A673 (cell line): ENCODE data around the gene CXXC1. TPM values are rescaled to one million over a fixed set of nuclear protein-coding genes. Genes with fewer than 3 reads are reported as not detected.

Experiments
- BruUV-seq: library from RNA; stranded (reverse); fragments of 400-500 nt; replicated peaks from 2 replicates; lab custom pipeline; 2021; lab: Mats Ljungman, UMichigan
- CTCF ChIA-PET: fragments of 300-600 bp; sonication (Branson Sonifier 250); formaldehyde crosslinking; loops from one replicate; lab custom pipeline; 2022; ENCODE audit warnings: antibody characterized with exemption; lab: Charles Lee
- POLR2A ChIA-PET: fragments of 300-600 bp; sonication (Branson Sonifier 250); formaldehyde crosslinking; loops from one replicate; lab custom pipeline; 2022; ENCODE audit warnings: antibody characterized with exemption; ENCODE audit not compliant: low non-redundant PET; lab: Charles Lee
- DNase-seq: peaks from one replicate; pipeline ENCODE4 v3.0.0-alpha.2; 2015; ENCODE audit warnings: low spot score
- H3K27ac ChIP-seq: fragments of 200-600 bp; sonication (generic); 2 replicates; pipeline ENCODE4 v1.5.1; 2016; ENCODE audit warnings: mixed run types, low read depth, mild to moderate bottlenecking, mixed read lengths, antibody characterized with exemption, low read length; ENCODE audit not compliant: poor library complexity, severe bottlenecking
- H3K27me3 ChIP-seq: fragments of 200-600 bp; sonication (generic); replicated peaks from 2 replicates; pipeline ENCODE4 v1.6.1; 2017; ENCODE audit warnings: mixed run types, low read depth, mild to moderate bottlenecking, mixed read lengths, antibody characterized with exemption, low read length; ENCODE audit not compliant: insufficient read depth, poor library complexity
- H3K36me3 ChIP-seq: fragments of 200-600 bp; sonication (generic); 2 replicates; pipeline ENCODE4 v1.6.1; 2016; ENCODE audit warnings: mixed run types, mild to moderate bottlenecking, mixed read lengths, antibody characterized with exemption, low read length; ENCODE audit not compliant: insufficient read depth, poor library complexity, severe bottlenecking
- H3K4me1 ChIP-seq: fragments of 200-600 bp; sonication (generic); 2 replicates; pipeline ENCODE4 v1.6.1; 2017; ENCODE audit warnings: mixed run types, mild to moderate bottlenecking, mixed read lengths, antibody characterized with exemption, low read length; ENCODE audit not compliant: insufficient read depth, poor library complexity, severe bottlenecking
- H3K4me3 ChIP-seq: fragments of 200-600 bp; sonication (generic); 2 replicates; pipeline ENCODE4 v1.5.1; 2016; ENCODE audit warnings: low read depth, mixed run types, mild to moderate bottlenecking, mixed read lengths, low read length; ENCODE audit not compliant: poor library complexity, severe bottlenecking
- H3K9me3 ChIP-seq: fragments of 200-600 bp; sonication (generic); 2 replicates; pipeline ENCODE4 v1.6.1; 2016; ENCODE audit warnings: mixed run types, low read depth, mild to moderate bottlenecking, mixed read lengths, antibody characterized with exemption, low read length; ENCODE audit not compliant: poor library complexity, severe bottlenecking
- EZH2 ChIP-seq: fragments of 200-600 bp; sonication (generic); IDR thresholded peaks from 2 replicates; pipeline ENCODE4 v1.6.1; 2017; ENCODE audit warnings: borderline replicate concordance, low read depth, mild to moderate bottlenecking, mixed read lengths, antibody characterized with exemption, low read length; ENCODE audit not compliant: poor library complexity, severe bottlenecking
- intact Hi-C: fragments of 100-400 bp; cut with micrococcal nuclease; formaldehyde crosslinking; loops from one replicate; pipeline ENCODE4 v1.10.0; 2022; ENCODE audit not compliant: unreplicated experiment
- total RNA-seq: library from RNA; stranded (reverse); gene quantifications from 2 replicates; pipeline ENCODE4 v1.2.3, GENCODE V29; 2021
- TF ChIP-seq, protein P1 (sequence below): fragments of 300-800, 200-600 bp; sonication (generic); conservative IDR thresholded peaks from 2 replicates; pipeline ENCODE4 v1.5.1; 2017; ENCODE audit warnings: low read depth, mild to moderate bottlenecking, antibody characterized with exemption, low read length, moderate library complexity, mixed read lengths

CXXC1 gene
- total RNA-seq, 1 experiment from 2014 or later, result 94.5 TPM

DNA sequence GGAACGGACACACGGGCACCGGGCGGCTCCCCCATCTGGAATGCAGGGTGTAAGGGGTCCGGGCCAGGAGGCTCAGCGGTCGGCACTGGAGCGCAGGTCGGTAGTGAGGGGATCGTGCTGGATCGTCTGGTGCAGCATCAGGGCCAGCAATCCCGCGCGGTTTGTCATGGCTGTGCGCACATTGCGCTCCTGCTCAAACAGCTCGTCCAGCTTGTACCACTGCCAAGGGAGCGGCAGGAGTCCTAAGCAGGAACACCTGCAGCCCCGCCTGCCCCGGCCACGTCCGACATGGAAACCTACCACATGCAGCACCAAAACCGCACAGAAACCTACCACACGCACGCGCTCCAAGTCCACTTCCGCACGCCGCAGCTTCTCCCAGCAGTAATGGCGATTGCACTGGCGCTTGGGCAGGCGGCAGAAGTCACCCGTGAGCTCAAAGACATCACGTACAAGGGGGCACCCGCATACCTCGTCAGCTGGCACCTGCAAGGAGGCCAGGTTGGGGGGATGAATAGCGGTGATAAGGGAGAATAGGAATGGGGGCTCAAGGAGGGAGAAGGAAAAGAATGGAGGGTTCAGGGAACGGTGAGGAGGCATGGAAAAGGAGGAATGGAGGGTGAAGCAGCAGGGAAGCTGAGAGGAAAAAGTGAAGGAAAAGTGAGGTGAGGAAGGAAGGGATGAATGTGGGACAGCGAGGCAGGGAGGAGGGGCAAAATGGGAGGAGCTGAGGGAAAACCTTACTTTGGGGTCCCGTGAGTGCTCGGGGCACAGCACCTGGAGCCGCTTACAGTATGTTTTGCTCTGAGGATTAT is 4.8 kb downstream of the CXXC1 start:
- Histone ChIP-seq H3K36me3 (peaks cover 33% of the 10 kb centered on the region), H3K27me3 (no peaks in the 10 kb centered on the region), H3K4me1 (peaks cover 15% of the 10 kb centered on the region), H3K27ac (peak overlapping the region; percentile 86), H3K4me3 (no peak overlapping the region), H3K9me3 (no peaks in the 10 kb centered on the region)
- ChIA-PET CTCF (no interaction called here), POLR2A (no interaction called here)
- intact Hi-C loops, result no loop called here
- DNase-seq, result no peak
- no TSS peak for BruUV-seq
- TF ChIP-seq, protein P1, sequence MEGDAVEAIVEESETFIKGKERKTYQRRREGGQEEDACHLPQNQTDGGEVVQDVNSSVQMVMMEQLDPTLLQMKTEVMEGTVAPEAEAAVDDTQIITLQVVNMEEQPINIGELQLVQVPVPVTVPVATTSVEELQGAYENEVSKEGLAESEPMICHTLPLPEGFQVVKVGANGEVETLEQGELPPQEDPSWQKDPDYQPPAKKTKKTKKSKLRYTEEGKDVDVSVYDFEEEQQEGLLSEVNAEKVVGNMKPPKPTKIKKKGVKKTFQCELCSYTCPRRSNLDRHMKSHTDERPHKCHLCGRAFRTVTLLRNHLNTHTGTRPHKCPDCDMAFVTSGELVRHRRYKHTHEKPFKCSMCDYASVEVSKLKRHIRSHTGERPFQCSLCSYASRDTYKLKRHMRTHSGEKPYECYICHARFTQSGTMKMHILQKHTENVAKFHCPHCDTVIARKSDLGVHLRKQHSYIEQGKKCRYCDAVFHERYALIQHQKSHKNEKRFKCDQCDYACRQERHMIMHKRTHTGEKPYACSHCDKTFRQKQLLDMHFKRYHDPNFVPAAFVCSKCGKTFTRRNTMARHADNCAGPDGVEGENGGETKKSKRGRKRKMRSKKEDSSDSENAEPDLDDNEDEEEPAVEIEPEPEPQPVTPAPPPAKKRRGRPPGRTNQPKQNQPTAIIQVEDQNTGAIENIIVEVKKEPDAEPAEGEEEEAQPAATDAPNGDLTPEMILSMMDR, result no peak
- no peak for TF ChIP-seq EZH2

DNA sequence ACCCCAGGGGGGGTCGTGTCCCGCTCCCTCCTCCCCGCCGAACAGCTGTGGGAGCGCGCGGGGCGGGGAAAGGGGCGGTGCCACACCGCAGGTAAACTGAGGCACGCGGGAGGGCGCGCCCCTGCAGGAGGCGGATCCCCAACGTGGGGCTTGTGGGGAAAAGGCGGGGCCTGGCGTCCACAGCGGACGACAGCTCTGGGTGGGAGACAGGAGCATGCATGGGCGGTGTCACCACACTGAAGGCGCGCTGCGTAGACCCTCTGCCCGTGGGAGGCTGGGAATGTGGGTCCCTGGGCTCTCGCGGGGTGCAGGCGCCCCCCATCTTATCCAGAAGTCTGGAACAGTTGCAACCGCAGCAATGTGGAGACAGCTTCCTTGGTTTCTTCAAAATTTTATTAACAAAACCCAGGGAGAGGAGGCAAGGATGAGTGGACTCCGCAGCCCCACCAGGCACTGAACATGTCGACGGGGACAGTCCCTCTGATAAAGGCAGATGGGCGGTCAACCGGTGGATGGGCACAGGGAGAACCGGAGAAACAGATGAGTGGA is 5.4 kb downstream of the CXXC1 start:
- no peaks in the 10 kb centered on the region for H3K9me3 ChIP-seq
- intact Hi-C loops, result no loop called here
- peaks cover 35% of the 10 kb centered on the region for H3K36me3 ChIP-seq
- H3K27me3 ChIP-seq, result no peaks in the 10 kb centered on the region
- H3K27ac ChIP-seq, result peak overlapping the region; percentile 86
- CTCF ChIA-PET, result interaction anchor here (0.6 kb wide), 1 partner anchor 94 kb away, joined by 4 read pairs; no protein-coding TSS in a partner anchor
- peak overlapping the region; percentile 91 for H3K4me3 ChIP-seq
- POLR2A ChIA-PET, result no interaction called here
- TF ChIP-seq, protein P1, result no peak
- no peak for TF ChIP-seq EZH2
- no TSS peak for BruUV-seq
- no peak for DNase-seq
- peaks cover 15% of the 10 kb centered on the region for H3K4me1 ChIP-seq

DNA sequence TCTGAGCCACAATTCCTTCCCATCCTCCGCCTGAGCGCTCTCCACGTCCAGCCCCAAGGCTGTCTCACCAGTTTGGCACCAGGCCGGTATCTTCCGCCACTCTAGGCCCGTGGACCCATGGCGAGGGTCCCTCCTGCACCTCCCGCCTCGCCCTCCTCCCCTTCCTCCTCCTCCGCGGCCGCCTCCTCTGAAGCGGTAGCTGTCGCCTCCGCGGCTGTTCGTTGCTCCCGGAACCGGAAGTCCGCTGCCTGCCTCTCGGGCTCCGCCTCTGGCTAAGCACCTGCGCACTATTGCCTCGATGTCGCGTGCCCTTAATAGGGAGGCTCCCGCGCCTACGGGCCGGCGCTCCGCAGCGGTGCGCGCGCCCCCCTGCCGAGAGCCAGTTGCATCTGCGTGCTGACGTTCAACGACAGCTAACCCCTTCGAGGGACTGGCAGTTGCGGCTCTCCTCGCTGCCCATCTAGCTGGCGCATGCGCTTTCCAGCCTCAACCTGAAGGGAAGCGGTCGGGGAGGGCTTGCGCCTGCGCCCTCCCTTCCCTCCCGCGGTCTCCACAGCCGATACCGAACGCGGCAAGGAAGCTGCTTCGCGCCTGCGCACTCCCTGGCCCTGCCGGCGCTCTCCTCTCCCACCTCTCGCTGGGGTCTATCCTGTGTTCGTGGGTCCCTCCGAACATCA is 6.1 kb downstream of the CXXC1 start, which contains the start of gene MBD1:
MBD1 (minus strand) TSS at position 229 of the 677 bp plus-strand sequence. CDS start 1,531 bp downstream, outside the sequence.
- no peaks in the 10 kb centered on the region for H3K27me3 ChIP-seq
- H3K4me3 ChIP-seq, result peak within 1 kb of the TSS; percentile 91
- BruUV-seq, result no TSS peak
- H3K9me3 ChIP-seq, result no peaks in the 10 kb centered on the region
- ChIA-PET CTCF (interaction anchor here (0.6 to 1.2 kb wide), 2 partner anchors 77 to 95 kb away, joined by 3 to 4 read pairs; no protein-coding TSS in a partner anchor), POLR2A (no interaction called here)
- intact Hi-C loops, result no loop called here
- peaks cover 41% of the 10 kb centered on the region for H3K36me3 ChIP-seq
- peak; percentile 97 for DNase-seq
- TF ChIP-seq, protein P1, result no peak
- no peak for TF ChIP-seq EZH2
- H3K27ac ChIP-seq, result peak within 1 kb of the TSS; percentile 86
- peaks cover 15% of the 10 kb centered on the region for H3K4me1 ChIP-seq
